Anterior cingulate cortex (tissue), 58 donors: ENCODE results near the gene UQCR11.

ENCODE experiments used
- DNase-seq, 58 donors: peaks; one replicate each; lab custom pipeline; 2025; lab: John Stamatoyannopoulos, UW

UQCR11 gene

GRCh38 chr19:1549332-1549945 is 55.8 kb downstream of the UQCR11 start:
- DNase-seq, result no peak
